Retinal pigment epithelial cell (primary cell): Measurements from ENCODE around the gene MEGF8.
A peak's percentile ranks its signal among the peaks of the same experiment; 100 is the strongest.

ENCODE experiments used
- DNase-seq: peaks from one replicate; pipeline ENCODE4 v3.0.0-alpha.2; 2010; ENCODE audit warnings: low read depth
- H3K4me3 ChIP-seq: 2 replicates; pipeline ENCODE4 v1.5.1; 2011; ENCODE audit warnings: mild to moderate bottlenecking, low read length, control low read depth, moderate library complexity
- CTCF ChIP-seq: conservative IDR thresholded peaks from 2 replicates; pipeline ENCODE4 v1.5.1; 2011; ENCODE audit warnings: low read depth, low read length, control low read depth, inconsistent platforms

MEGF8 gene

DNA sequence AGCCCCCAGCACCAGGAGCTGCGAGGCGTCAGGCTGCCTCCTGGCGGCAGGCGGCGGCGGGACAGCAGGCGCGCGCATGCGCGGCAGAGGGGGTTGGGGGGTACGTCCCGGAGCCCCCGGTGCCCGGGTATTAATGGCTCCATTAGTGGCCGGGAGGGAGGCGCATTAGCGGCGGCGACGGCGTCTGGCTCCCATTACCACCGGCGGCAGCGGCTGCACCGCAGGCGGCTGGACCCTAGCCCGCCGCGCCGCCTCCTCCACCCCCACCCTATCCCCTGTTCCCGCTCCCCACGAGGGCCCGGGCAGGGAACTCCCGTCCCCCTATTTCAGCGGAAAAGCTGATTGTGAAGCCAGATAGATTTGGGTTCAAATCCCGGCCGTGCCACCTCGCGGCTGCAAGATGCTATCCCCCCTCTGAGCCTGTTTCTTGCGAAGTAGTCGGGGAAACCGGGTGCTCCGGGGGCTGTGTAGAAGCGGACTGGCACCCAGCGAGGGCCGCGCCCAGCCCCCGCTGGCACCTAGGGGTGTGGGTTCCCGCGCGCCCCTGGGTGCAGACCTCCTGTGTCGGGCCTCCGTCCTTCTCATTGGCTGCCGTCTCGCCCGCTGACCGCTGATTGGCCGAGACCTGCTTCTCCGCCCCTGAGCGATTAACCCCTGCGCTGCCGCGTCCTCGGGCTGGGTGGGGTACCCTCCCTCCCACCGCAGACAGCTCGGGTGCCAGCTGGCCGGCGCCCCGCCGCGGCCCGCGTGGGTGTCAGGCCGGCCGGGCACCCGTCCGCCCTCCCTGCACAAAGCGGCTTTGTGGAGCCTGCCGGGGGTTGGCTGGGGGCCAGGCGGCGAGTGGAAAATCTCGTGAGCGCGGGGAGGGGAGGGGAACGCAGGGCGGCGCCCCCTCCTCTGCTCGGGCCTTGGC, 45.3 kb upstream of the MEGF8 start:
- peak overlapping the region; percentile 69 for H3K4me3 ChIP-seq
- peak; percentile 86 for TF ChIP-seq CTCF
- DNase-seq: peak; percentile 87

GRCh38 chr19:42280815-42281145, 44.7 kb upstream of the MEGF8 start:
- peak overlapping the region; percentile 69 for H3K4me3 ChIP-seq
- TF ChIP-seq CTCF: no peak
- no peak for DNase-seq

DNA sequence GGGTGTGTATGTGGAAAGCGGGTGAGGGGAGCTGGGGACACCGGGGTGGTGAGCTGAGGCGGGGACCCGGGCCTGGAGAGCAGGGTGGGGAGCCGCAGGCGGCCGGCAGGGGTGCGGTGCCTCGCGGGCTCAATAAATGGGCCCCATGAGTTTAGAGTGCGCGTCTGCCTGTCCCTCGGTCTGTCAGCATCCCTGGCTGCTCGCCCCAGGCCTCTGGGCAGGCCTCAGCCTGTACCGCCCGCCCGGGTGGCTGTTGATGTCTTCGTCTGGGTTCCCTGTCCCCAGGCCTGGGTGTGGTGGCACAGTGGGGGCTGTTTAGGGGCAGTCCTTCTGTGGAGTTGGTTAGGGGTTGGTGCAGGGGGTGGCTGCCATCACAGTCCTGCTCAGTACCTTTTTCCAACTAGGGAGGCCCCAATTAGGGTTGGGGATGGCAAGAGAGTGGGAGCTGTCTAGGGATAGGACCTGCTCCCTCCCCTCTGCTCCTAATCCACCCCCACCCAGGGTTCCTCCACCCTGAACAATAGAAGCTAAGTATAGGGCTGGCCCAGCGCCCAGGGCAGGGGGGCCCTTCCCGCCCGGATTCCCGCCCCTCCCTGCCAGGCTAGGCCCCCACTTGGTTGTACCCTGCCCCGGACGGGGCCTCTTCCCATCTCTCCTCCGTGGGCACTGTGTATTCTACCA, 44.1 kb upstream of the MEGF8 start:
- no peak for DNase-seq
- H3K4me3 ChIP-seq: peak overlapping the region; percentile 41
- TF ChIP-seq CTCF: no peak

DNA sequence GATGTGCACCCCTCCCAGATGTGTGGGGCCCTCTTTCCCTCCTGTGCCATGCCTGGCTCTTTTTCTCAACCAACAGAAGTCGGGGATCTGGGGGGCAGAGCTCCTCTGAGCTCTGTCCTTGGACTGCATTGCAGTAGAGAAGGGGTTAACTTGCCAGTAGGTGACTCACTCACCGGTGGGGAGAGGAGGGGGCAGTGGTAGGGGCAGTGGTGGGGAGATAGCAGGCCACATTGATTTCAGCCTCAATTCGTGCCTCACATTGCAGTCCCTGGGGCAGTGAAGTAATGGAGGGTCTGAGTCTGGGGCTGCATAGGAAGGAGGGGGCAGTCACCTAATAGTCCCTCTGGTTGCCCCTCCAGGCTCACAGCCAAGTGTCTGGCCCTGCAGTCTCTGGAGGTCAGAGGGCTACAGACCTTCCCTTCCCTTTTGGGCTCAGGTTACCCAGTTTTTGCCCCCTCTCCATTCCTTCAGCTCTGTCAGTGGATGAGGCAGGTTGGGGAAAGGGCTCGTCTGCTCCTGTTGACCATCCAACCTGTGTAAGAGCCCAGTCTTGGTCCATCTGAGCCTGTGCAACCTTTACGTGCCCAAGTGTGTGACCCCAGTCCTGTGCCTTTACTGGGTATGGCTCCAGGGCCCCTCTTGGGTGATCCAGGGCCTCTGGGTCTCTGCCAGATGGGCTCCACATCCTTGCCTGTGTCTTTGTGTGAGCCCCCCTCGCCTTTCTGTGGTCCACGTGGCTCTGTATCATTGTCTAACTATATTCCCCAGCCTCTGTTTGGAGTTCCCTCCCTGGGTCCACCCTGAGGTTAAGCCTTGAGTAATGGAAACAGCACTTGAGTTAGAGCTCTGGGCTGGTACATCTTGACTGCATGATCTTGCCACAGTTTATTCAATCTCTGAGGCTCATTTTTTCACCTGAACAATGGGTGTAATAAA, 43.3 kb upstream of the MEGF8 start:
- peak; percentile 66 for DNase-seq
- H3K4me3 ChIP-seq: peak overlapping the region; percentile 41
- TF ChIP-seq CTCF: no peak

- DNase-seq: no peak
- peak overlapping the region; percentile 32 for H3K4me3 ChIP-seq
- no peak for TF ChIP-seq CTCF
These were observed 42.6 kb upstream of the MEGF8 start for GRCh38 chr19:42282819-42283187.

DNA sequence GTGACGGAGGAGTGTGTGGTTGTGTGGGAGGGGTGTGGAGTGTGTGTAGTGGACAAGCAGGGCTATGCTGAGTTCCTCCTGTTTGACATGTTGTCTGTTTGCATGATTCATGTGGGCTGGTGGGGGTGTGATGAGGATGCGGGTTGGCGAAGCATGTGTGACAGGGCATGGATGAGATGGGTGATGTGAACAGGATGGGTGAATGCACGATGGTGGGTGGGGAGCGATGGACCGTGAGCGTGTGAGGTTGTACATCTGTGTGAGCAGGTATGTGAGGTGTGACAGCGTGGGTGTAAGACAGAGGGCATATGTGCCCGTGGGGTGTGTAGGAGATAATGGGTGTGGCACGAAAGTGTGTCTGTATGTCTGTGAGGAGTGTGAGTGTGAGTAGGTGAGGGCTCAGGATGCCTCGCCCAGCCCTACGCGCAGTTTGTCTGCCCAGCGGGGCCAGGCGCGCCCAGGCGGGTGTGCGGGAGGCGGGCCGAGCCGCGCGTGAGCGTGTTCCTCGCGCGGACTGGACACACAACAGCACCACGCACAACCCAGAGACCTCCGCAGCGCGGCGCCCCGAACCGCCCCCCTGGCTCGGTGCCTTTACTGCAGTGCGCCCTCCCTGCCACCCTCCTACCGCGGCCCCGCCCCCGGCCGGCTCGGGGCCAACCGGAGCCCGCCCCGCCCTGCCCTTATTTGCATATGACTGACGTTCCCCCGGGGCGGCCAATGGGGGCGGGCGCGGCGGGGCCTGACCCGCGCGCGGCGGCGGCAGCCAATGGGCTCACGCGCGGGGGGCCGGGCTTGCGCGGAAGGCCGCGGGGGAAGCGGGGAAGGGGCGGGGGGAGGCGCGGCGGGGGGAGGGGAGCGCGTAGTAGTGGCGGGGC, 42.0 kb upstream of the MEGF8 start:
- DNase-seq: peak; percentile 66
- TF ChIP-seq CTCF: no peak
- peak overlapping the region; percentile 32 for H3K4me3 ChIP-seq
